HepG2 (cell line): Measurements from ENCODE around the gene MSI2. TPM values are rescaled to one million over a fixed set of nuclear protein-coding genes. Genes with fewer than 3 reads are reported as not detected.

Experiments
- BORCS8-MEF2B ChIP-seq: sonication (generic); formaldehyde crosslinking; IDR thresholded peaks from 2 replicates; pipeline ENCODE4 v1.8.0; 2022; ENCODE audit warnings: mild to moderate bottlenecking, missing genetic modification reagents
- CEBPG ChIP-seq: IDR thresholded peaks from 2 replicates; pipeline ENCODE4 v1.6.1; 2016
- GATAD2A ChIP-seq: IDR thresholded peaks from 2 replicates; pipeline ENCODE4 v1.6.1; 2016
- MEIS2 ChIP-seq: sonication (generic); formaldehyde crosslinking; IDR thresholded peaks from 2 replicates; pipeline ENCODE4 v1.9.0; 2021; ENCODE audit warnings: mild to moderate bottlenecking, missing genetic modification reagents
- NR2F2 ChIP-seq: IDR thresholded peaks from 2 replicates; pipeline ENCODE4 v1.6.1; 2012; ENCODE audit warnings: low read depth, inconsistent platforms, borderline replicate concordance
- NR2F6 ChIP-seq, 2 experiments: IDR thresholded peaks; 2 replicates each; pipeline ENCODE4 v1.6.1; 2016; ENCODE audit warnings: antibody characterized with exemption in 1 of 2, mild to moderate bottlenecking in 1 of 2
- PHF5A ChIP-seq: IDR thresholded peaks from one replicate; pipeline ENCODE4 v1.6.1; 2018; ENCODE audit warnings: low read depth, missing genetic modification reagents; ENCODE audit not compliant: unreplicated experiment
- POGZ ChIP-seq: sonication (generic); formaldehyde crosslinking; IDR thresholded peaks from 2 replicates; pipeline ENCODE4 v1.4.0; 2020; ENCODE audit warnings: mild to moderate bottlenecking, missing genetic modification reagents
- SKI ChIP-seq: fragments of 450-650 bp; IDR thresholded peaks from one replicate; pipeline ENCODE4 v1.6.1; 2018; ENCODE audit warnings: mild to moderate bottlenecking; ENCODE audit not compliant: partially characterized antibody
- THAP11 ChIP-seq: IDR thresholded peaks from 2 replicates; pipeline ENCODE4 v1.6.1; 2016; ENCODE audit warnings: missing biosample characterization, missing genetic modification reagents
- ZNF550 ChIP-seq: sonication (generic); formaldehyde crosslinking; IDR thresholded peaks from 2 replicates; pipeline ENCODE4 v1.4.0; 2020; ENCODE audit warnings: mild to moderate bottlenecking, missing genetic modification reagents, borderline replicate concordance
- ZNF557 ChIP-seq: sonication (generic); formaldehyde crosslinking; IDR thresholded peaks from 2 replicates; pipeline ENCODE4 v1.4.0; 2020; ENCODE audit warnings: missing genetic modification reagents
- ZNF674 ChIP-seq: sonication (generic); formaldehyde crosslinking; IDR thresholded peaks from 2 replicates; pipeline ENCODE4 v1.5.0; 2020; ENCODE audit warnings: low read depth, mild to moderate bottlenecking, missing genetic modification reagents
- ZNF766 ChIP-seq: sonication (generic); formaldehyde crosslinking; IDR thresholded peaks from 2 replicates; pipeline ENCODE4 v1.5.0; 2020; ENCODE audit warnings: missing genetic modification reagents, borderline replicate concordance
- polyA plus RNA-seq, 8 experiments: library from polyadenylated mRNA; depleted of rRNA in 3 of 8; stranded (reverse) in 7 of 8; unstranded in 1 of 8; fragments of >200 nt; fragmentation: Illumina TruSeq in 4 of 8; extraction: Trizol in 4 of 8; gene quantifications; 2 replicates each; pipeline versions ENCODE4 v1.2.1 to v1.2.3, GENCODE V29; 2011 to 2016; ENCODE audit warnings: low read depth in 4 of 8, missing spikeins in 1 of 8, mixed read lengths in 1 of 8; ENCODE audit not compliant: insufficient read depth in 1 of 8
- total RNA-seq, 5 experiments: library from RNA; depleted of rRNA; stranded (reverse); fragments of >200 nt; fragmentation: Illumina TruSeq; extraction: Trizol; gene quantifications; 2 replicates each; pipeline ENCODE4 v1.2.3, GENCODE V29; 2016; ENCODE audit warnings: low read depth in 1 of 5
- TF ChIP-seq, protein P1 (sequence below): IDR thresholded peaks from 2 replicates; pipeline ENCODE4 v1.4.0; 2020; ENCODE audit warnings: mild to moderate bottlenecking, missing genetic modification reagents
- TF ChIP-seq, protein P2 (sequence below): sonication (generic); formaldehyde crosslinking; conservative IDR thresholded peaks from 2 replicates; pipeline ENCODE4 v1.4.0; 2020; ENCODE audit warnings: missing genetic modification reagents
- TF ChIP-seq, protein P3 (sequence below): sonication (generic); formaldehyde crosslinking; IDR thresholded peaks from 2 replicates; pipeline ENCODE4 v1.5.1; 2020; ENCODE audit warnings: missing genetic modification reagents, mild to moderate bottlenecking, borderline replicate concordance
- TF ChIP-seq, protein P4 (sequence below): sonication (generic); formaldehyde crosslinking; IDR thresholded peaks from 2 replicates; pipeline ENCODE4 v1.9.0; 2021; ENCODE audit warnings: missing genetic modification reagents, borderline replicate concordance

The MSI2 gene
- total and polyA plus RNA-seq, 2 of the 13 experiments (the other 11 are each of a cell fraction or from before 2014, with no cell fraction given) = 77.5 to 78.4 TPM

DNA sequence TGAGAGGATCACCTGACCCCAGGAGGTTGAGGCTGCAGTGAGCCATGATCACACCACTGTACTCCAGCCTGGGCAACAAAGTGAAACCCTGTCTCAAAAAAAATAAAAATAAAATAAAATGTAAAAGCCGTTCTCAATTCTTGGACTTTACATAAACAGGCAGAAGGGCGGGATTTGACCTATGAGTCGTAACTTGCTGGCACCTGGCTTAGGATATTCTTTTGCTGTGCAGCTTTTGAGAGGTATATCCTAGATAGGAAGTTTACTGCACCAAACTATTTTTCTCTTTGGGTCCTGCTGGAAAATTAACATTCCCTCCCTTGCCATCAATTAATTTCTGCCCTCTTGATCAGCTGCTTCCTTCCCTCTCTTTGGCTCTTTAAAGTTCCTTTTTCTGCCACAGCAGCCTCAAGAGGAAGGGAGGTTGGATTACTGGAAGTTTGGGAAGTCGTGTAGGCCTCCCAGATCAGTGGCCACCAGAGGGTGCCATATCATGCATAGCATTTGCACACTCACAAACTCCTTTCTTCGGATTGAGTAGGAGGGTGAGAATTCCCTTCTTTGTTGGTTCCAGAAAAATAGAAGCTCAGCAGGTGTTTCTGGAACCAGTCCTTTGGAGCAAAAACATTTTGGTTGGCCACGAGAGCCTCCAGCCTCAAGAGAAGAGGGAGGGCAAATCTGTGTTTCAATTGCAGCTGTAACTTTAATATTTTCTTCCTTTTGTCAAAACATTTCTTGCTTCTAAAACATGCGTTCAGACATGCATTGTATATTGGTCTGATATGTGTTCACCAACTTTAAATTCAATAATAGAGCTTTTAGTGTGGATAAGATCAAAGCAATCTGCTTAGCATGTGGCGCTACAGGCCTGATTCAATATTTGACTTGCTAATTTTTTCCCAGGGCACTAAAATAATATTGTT, 341.5 kb downstream of the MSI2 start (continued):
- TF ChIP-seq, protein P1, sequence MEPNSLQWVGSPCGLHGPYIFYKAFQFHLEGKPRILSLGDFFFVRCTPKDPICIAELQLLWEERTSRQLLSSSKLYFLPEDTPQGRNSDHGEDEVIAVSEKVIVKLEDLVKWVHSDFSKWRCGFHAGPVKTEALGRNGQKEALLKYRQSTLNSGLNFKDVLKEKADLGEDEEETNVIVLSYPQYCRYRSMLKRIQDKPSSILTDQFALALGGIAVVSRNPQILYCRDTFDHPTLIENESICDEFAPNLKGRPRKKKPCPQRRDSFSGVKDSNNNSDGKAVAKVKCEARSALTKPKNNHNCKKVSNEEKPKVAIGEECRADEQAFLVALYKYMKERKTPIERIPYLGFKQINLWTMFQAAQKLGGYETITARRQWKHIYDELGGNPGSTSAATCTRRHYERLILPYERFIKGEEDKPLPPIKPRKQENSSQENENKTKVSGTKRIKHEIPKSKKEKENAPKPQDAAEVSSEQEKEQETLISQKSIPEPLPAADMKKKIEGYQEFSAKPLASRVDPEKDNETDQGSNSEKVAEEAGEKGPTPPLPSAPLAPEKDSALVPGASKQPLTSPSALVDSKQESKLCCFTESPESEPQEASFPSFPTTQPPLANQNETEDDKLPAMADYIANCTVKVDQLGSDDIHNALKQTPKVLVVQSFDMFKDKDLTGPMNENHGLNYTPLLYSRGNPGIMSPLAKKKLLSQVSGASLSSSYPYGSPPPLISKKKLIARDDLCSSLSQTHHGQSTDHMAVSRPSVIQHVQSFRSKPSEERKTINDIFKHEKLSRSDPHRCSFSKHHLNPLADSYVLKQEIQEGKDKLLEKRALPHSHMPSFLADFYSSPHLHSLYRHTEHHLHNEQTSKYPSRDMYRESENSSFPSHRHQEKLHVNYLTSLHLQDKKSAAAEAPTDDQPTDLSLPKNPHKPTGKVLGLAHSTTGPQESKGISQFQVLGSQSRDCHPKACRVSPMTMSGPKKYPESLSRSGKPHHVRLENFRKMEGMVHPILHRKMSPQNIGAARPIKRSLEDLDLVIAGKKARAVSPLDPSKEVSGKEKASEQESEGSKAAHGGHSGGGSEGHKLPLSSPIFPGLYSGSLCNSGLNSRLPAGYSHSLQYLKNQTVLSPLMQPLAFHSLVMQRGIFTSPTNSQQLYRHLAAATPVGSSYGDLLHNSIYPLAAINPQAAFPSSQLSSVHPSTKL (CRISPR knock-in tag) = peak; percentile 37; the same call in 1 of the 2 replicates
- TF ChIP-seq GATAD2A (peak; percentile 66; the same call in 1 of the 2 replicates), ZNF557 (peak; percentile 62; the same call in 1 of the 2 replicates), ZNF674 (CRISPR knock-in tag) (no peak), BORCS8-MEF2B (CRISPR knock-in tag) (no peak), CEBPG (CRISPR knock-in tag) (0 out of 2 replicates have a peak, but pooled peaks have one; percentile 17), POGZ (CRISPR knock-in tag) (0 out of 2 replicates have a peak, but pooled peaks have one; percentile 30), THAP11 (0 out of 2 replicates have a peak, but pooled peaks have one; percentile 34), NR2F6 (IDR thresholded peaks at IDR 0.05) (peak; percentile 40; the same call in 1 of the 2 replicates), NR2F6 (CRISPR knock-in tag; IDR thresholded peaks at IDR 0.05) (peak; percentile 50; the same call in 1 of the 2 replicates), ZNF766 (0 out of 2 replicates have a peak, but pooled peaks have one; percentile 51), SKI (no peak), NR2F2 (no peak), ZNF550 (no peak), PHF5A (peak; percentile 4), MEIS2 (CRISPR knock-in tag) (no peak)
- TF ChIP-seq, protein P2, sequence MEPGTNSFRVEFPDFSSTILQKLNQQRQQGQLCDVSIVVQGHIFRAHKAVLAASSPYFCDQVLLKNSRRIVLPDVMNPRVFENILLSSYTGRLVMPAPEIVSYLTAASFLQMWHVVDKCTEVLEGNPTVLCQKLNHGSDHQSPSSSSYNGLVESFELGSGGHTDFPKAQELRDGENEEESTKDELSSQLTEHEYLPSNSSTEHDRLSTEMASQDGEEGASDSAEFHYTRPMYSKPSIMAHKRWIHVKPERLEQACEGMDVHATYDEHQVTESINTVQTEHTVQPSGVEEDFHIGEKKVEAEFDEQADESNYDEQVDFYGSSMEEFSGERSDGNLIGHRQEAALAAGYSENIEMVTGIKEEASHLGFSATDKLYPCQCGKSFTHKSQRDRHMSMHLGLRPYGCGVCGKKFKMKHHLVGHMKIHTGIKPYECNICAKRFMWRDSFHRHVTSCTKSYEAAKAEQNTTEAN (CRISPR knock-in tag) = 0 out of 2 replicates have a peak, but pooled peaks have one; percentile 46
- TF ChIP-seq, protein P3, sequence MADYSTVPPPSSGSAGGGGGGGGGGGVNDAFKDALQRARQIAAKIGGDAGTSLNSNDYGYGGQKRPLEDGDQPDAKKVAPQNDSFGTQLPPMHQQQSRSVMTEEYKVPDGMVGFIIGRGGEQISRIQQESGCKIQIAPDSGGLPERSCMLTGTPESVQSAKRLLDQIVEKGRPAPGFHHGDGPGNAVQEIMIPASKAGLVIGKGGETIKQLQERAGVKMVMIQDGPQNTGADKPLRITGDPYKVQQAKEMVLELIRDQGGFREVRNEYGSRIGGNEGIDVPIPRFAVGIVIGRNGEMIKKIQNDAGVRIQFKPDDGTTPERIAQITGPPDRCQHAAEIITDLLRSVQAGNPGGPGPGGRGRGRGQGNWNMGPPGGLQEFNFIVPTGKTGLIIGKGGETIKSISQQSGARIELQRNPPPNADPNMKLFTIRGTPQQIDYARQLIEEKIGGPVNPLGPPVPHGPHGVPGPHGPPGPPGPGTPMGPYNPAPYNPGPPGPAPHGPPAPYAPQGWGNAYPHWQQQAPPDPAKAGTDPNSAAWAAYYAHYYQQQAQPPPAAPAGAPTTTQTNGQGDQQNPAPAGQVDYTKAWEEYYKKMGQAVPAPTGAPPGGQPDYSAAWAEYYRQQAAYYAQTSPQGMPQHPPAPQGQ (CRISPR knock-in tag) = 0 out of 2 replicates have a peak, but pooled peaks have one; percentile 59
- TF ChIP-seq, protein P4, sequence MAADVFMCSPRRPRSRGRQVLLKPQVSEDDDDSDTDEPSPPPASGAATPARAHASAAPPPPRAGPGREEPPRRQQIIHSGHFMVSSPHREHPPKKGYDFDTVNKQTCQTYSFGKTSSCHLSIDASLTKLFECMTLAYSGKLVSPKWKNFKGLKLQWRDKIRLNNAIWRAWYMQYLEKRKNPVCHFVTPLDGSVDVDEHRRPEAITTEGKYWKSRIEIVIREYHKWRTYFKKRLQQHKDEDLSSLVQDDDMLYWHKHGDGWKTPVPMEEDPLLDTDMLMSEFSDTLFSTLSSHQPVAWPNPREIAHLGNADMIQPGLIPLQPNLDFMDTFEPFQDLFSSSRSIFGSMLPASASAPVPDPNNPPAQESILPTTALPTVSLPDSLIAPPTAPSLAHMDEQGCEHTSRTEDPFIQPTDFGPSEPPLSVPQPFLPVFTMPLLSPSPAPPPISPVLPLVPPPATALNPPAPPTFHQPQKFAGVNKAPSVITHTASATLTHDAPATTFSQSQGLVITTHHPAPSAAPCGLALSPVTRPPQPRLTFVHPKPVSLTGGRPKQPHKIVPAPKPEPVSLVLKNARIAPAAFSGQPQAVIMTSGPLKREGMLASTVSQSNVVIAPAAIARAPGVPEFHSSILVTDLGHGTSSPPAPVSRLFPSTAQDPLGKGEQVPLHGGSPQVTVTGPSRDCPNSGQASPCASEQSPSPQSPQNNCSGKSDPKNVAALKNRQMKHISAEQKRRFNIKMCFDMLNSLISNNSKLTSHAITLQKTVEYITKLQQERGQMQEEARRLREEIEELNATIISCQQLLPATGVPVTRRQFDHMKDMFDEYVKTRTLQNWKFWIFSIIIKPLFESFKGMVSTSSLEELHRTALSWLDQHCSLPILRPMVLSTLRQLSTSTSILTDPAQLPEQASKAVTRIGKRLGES (CRISPR knock-in tag) = no peak
